Activated T-cell treated with anti-CD3 and anti-CD28 coated beads, Interleukin-2, amount 50 U/mL, for 1 hour (primary cell): ENCODE results near the gene DPP6.

Experiments
- DNase-seq: peaks from one replicate; pipeline ENCODE4 v3.0.0-alpha.2; 2020

Gene DPP6

DNA sequence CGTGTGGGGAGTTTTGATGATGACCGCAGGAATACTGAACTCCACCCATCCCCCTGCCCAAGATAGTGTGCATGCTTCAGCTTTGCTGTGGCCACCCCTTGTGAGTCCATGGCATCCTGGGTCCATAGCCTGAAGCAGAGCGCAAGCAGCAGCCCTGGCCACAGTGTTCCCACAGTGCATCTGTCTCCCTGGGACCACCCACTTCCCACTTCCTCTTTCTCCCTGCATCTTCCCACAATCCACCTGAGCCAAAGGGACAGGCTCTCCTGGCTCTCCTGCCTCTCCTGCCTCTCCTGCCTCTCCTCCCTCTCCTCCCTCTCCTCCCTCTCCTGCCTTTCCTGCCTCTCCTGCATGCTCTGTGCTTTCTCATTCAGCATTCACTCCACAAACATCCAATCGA lies 800.0 kb downstream of the DPP6 start:
- DNase-seq, result no peak

DNA sequence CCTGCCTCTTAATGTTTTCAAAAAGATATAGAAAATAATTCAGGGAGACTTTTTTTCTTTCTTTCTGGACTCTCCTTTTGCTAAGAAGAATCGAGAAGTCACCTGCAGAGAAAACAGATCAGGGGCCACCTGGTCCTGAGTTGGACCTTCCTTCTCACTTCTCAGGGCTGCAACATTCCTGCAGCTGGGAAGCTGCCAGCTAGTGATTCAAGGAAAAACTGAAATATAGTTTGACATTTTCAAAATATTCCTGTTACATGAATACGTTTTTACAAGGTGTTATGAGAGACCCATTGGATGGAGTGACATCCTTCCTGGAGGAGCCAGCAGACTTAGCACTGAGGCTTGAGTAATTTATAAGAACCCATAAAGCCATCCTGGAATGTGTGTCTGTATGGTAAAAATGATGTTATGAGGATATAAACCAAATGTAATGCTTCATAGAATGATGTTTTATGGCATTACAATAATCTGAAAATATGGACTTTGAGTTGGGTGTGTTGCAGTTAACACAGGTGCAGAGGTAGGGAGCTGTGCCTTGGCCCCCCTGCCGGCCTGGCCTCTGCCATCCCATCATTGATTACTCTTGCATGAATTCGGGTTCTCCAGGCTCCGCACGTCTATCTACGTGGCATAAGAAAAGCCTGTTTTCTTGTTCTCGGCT lies 801.0 kb downstream of the DPP6 start:
- DNase-seq, result no peak

DNA sequence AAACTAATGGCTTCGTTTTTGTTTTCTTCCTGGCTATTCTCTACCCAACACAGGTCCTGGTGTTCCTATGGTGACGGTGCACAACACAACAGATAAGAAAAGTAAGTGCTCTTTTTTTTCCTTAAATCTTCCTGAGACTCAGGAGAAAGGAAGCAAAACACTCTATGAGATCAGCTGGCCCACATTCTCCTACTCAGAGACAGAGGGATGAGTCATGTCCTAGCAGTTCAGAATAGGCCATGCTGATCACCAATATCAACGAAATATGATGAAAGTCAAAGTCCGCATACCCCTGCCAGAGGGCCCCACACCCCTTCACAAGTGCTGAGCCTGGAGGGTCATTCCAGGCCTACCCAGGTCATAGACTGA lies 801.5 kb downstream of the DPP6 start:
- DNase-seq, result no peak

DNA sequence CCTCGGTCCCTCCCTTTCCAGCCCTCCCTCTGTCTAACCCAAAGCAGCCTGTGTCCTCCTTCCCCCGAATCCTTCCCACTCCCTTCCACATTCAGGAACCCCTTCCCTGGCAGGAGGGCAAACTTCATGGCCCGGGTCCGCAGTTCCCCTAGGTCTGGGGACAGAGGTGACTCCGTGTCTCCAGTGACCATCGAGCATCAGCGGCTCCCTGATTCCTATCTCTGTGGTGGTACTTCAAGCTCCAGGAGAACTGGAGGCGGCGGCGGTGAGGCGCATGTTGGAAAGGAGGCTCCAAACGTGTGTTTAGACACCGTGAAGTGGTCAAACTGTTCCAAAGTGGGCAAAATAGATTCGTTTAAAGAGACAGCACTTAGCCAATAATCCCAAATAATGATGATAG lies 802.6 kb downstream of the DPP6 start:
- DNase-seq, result no peak

DNA sequence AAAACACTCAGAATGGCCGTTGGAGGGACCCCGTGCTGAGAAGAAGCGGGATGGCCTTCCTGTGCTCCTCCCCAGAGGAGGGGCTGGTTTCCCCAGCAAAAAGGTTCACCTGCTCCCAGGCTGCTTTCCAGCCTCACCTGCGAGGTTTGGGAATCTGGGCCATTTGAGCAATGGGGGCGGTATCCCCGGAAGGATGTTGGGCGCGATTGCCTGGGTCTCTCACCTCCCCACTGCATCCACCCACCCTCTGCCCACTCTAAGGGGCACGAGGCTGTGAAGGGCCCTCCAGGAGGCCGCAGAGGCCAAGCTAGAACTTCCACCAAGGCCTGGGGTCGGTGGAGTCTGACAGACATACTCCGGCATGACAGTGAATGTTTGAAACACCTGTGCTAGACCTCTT lies 803.2 kb downstream of the DPP6 start:
- no peak for DNase-seq

DNA sequence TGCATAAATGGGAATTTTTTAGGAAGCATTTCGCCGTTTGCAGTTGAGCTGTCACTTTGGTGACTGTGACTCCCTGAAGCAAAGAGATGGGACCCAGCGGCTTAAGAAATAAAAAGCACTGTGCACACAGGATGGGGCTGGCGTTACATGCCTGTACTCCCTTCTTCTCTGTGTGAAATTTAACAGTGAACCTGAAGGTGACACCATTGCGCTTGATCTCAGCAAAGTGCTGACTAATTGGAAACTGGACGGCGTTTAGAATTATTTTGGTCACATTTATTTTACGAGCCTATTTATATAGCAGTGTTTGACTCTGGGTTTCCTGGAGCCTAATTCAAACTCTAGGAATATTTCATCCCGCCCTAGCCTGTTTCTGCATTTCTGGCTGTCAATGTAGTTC lies 804.5 kb downstream of the DPP6 start:
- no peak for DNase-seq

DNA sequence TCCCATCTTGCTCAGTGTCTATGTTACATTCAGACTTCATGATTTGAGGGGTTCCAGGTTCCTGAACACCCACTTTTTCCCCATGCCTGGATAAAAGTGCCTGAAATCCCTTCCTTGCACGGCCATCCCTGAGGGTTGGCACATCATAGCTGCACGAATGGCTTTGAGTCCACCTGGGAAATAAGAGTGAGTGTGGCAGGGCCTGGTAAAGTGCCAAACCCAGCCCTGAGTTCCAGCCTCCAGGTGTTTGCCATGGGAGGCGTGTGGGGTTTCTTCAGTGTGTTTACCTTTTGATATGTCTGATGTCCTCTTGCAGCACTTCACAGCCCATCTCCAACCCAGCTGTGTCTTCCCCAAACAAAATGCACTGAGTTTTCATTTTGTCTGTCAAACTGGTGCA lies 805.0 kb downstream of the DPP6 start:
- DNase-seq, result no peak

DNA sequence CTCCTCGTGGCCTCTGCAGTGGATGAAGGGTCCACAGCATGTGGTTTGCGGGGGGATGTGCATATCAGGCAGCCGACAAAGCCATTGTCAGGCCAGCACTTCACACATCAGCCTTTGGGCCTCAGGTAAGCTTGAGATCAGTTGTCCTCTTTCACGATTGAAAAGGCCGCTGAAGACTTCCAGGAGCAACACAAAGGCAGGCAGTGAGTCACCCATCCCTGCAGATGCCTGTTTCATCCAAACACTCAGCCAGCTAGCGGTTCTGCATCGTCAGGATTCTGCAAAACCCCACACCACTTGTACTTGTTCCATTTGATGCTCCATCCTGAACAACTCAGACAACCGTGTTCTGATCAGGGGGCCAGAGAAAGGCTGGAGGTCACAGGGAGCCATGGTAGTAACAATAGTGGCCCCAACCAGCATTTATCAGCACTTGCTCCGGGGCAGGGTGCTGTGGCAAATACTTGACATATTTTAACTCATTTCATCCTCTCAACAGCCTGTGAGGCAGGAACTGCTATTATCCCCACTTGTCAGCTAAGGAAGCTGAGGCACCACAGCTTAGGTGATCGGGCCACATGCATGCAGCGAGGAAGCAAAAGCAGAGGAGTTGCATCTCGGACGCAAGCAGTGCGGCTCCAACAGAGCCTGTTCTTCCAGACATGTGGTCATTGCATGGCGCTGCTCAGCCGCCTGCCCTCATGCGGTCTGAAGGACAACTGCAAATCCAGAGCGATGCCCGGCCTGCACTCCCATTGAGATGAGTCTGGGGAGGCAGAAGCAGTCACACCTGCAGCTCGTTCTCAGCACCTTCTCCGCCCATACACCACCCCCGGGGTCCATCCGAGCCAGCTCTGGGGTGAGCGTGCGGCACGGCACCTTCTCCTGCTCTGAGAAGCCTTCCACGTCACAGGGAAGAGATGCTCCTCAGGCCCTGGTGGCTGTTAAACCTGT lies 805.8 kb downstream of the DPP6 start:
- DNase-seq, result no peak

DNA sequence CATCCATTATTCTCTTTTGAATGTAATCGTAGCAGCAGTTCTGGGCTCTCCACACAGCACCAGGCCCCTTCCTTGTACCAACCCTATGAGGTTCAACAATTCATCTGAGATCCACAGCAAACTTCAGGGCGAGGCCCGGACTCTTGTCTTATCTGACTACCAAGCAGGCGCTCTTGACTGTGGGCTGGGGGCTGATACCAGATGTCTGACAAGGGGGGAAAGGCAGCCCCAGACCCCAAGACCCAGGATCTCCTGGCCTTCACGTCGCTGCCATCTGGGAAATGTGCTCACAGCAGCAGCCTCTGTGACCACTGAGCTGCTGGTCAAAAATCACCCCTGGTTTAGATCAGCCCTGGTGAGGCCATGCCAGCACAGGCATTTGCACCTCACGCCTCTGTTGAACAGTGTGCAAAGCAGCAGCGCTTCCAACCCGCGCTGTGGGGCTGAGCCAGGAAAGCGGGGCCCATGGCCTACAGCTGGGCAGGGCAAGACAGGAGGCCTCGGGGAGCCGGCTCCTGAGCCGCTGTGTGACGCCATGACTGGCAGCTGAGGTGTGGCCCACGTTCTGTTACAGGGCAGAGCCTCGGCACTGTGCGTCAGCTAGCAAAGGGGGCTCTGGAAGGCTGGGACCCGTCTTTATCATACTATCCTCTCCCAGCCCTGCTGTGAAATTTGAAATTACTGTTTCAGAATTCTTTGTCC lies 806.8 kb downstream of the DPP6 start:
- no peak for DNase-seq

DNA sequence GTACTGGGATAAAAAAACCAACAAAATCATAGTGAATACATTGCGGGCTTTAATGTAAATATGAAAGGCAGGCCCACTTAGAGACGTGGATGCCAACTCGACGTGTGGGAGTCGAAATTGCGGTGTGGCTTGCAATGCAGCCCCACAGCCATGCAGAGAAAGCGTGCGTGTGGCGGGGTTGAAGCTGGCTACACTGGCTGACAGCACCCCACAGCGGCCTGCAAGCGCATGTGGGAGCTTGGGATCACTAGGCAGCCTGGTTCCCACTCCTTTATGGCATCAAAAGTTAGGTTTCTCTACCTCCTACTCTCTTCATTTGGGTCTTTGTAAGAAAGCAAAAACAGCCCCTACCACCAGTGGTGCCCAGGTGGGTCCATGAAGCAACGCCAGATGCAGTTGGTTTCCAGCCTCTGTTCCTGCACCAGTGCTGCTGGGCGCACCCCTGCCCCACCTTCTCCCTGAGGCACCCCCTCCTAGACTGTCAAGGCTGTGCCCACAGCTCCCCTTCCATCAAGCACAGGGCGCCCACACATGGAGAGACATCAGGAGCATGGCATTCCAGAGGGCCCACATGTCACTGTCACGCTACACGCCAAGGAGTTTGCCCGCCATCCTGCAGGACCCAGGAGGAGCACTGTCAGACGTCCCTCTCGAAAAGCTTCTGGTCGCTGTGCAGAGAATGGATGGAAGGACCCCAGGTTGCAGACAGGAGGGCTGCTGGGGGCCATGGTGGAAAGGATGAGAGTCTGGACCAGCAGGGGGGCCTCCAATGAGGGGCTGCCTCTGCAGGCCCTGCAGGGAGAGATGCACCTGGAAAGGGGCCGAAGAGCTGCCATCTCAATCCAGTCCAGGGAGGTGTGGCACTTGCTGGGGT lies 807.8 kb downstream of the DPP6 start:
- no peak for DNase-seq

DNA sequence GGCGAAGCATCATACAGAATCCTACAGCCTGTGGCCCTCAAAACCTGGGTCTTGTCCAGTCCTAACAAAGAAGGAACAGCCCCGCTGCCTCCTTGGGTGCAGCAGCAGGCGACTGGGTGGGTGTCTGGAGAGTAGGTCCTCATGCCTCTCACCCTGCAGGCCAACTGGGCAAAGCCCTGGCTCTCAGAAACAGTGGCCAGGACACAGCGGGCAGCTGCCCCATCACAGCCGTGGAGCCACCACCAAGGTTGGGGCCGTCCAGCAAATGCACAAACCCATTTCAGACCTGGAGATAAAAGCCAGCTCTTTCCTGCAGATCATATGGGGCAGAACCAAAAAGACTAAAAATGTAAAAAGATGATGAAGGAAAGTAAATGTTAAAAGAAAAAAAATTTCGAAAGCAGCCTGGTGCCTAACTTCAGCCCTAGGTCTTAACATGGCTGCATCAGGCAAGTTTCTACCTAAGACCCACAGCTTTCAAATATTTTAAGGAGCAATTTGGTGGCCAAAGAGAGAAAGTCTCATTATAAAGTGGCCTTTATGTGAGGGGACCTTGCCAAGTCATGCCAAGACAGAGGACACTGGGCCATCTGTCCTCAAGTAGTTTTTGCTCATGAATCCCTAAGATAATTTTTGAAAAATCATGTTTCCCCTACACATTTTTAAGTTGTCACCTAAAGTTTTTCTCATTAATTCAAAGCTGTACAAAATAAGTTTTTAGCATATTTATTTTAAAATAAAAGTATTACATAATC lies 808.6 kb downstream of the DPP6 start:
- DNase-seq, result no peak

DNA sequence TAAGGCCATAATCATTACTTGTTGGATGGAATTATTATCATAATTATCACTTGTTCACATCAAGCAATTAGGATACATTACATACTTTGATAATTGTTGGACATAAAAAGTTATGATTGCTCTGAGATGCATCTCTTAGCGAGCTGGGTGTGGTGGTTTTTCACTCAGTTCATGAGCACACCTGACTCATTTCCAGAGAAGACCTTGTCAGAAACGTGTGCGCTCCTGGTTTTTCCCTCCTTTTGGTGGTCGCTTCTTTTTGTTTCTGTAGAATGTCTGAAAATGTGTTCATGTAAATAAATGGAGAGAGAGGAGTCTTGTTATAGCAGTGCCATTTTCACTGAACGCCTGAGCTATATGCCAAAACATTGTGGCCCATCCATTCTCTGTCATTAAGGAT lies 809.4 kb downstream of the DPP6 start:
- DNase-seq, result no peak

DNA sequence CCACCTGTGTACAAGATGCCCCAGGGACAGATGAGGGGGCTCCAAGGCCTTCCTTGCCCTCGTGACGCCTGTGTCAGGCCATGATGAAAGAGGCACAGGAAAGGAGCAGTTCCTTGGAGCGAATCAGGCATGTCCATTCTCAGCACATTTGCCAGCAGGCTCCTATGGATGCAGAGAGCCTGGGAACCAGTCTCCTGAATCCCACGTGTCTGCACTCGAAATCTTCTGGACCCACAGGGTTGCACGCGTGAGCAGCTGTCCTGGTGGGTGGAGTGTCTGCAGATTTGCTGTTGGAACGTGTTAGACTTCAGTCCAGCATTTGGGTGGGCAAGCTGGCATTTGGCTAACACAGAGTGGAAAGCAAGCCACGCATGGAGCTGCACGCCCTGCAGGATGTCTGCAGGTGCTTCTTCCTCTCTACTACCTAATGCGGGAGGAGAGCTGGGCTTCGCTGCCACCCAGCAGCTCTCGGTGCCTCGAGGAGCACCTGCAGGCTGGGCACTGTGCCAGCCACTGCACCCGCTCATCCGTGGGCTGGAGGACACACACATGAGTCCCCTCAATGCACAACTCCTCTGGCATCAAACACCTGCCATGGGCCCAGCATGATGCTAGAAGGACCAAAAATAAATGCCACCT lies 810.1 kb downstream of the DPP6 start:
- DNase-seq, result no peak

DNA sequence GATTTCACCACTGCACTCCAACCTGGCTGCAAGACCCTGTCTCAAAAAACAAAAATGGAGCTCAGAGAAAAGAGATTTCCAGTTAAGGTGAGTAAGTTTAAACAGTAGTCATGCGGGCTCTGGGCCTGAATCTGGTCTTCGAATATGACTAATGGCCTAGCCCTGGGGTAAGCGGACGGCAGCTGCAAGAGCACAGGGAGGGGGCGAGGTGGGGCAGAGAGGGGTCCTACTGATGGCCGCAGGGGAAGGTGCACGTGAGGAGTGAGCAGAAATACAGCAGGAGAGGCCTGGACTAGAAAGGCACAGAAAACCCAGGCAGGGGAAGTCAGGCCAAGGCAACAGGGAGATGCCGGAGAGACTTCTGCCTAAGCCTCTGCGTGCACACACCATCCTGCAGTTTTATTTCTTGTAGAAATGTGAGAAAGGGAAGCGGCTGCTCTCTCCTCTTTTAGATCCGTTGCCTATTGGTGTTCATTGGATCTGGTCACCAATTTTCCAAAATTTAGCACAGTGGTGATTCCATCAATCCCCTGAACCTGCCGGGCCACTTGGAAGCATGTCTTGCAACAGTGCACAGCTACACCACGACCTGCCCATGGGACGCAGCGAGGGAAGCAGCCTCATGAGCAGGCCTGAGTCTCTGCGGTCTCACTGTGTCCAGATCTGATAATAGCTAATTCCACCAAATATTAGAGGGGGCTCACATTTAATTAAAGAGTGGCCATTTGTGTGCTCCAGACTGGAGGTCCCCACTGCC lies 811.7 kb downstream of the DPP6 start:
- DNase-seq, result no peak

DNA sequence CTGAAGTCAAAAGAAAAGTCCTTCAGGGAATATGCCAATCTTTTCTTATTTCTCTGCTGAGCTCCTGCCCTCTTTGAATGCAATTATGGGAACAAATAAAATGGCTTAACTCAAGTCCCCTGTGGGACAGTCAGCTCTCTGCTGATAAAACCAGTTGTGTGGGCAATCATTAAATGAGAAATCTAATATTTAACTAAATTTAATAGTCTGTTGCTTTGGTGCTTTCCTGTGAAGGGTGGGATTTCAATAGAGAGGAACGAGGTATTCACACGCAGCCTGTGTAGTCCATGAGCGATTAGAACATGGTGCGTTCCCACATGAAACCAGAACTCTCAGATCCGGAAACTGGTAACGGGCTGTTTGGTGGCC lies 812.3 kb downstream of the DPP6 start:
- DNase-seq, result no peak

DNA sequence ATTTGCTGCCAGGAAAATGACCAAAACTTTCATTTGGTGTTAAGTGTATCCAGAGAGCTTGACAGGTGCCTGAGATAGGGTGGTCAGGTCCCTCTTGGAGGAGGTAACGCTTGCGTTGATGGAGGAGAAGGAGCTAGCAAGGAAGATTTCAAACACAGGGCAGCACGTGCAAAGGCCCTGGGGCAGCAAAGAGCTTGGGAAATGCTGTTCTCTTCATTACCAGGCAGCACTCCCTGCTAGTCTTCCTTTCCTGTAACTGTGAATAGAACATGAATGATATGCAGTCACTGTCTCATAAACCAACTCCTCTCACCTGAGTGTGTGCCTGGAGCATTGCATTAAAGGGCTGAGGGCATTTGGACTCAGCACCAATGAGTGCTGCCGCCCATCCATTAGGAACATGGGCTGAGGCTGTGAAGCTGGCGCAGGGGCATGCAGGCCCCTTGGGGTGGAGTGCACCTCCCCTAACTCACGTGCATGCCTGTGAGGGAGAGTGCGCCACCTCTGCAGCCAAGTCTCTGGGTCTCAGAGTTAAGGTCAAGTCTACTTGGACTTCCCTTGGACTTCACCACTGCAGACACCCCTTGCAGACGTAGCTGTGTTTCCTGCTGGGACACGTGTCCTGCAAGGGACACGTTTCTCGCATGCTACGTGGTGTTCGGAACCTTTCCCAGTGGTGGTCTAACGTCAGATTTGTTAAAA lies 813.9 kb downstream of the DPP6 start:
- DNase-seq, result no peak

DNA sequence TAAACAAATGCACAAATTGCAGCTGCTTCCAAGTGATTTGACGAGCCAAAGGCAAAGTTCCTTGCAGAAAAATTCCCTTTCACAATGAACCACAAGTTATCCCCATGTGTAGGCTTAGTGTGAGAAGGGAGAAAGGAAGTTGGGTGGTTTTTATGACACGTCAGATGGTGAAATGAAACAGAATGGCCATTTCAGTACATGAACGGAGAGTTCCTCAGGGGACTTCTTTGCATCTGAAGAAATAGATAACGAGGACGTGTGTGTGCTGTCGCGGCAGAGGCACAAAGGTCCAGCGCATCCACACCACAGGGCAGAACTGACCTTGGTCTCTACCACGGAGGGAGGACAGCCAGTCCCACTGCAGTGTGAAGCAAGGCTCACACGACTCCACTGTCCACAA lies 814.9 kb downstream of the DPP6 start:
- no peak for DNase-seq

DNA sequence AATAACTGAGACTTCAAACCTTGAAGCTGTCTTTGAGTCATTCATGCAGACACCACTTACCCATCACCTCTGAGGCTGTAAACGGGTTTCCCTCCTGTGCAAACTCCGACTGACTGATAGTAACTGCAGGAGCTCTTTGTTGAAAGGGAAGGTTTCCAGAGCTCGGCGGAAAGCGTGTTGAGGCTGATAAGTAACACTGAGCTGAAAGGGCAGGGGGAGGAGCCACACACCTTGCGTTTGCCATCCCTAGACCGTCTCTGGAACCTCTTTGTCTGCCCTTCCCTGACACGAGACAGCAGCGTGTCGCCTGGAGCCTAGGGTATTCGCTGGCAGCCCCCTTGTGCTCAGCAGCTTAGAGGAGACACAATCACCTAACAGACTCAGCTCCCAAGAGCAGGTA lies 816.7 kb downstream of the DPP6 start:
- no peak for DNase-seq

DNA sequence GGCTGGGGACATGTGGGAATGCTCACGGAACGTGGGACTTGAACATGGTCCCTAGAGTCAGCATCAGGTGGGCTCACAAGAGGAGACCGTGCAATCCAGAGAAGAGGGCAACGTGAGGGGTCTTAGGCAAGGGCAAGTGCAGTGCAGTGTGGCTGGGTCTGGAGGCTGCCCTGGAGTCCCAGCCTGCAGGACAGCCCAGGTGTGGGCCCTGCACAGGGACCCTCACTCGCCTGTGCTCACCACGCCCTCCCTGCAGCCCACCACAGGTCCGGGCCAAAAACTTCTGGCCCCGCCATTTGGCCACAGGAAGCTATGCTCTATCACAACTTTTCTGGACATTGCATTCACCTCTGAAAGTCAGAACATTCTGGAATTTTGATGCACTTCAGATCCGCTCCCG lies 817.2 kb downstream of the DPP6 start:
- DNase-seq, result no peak

DNA sequence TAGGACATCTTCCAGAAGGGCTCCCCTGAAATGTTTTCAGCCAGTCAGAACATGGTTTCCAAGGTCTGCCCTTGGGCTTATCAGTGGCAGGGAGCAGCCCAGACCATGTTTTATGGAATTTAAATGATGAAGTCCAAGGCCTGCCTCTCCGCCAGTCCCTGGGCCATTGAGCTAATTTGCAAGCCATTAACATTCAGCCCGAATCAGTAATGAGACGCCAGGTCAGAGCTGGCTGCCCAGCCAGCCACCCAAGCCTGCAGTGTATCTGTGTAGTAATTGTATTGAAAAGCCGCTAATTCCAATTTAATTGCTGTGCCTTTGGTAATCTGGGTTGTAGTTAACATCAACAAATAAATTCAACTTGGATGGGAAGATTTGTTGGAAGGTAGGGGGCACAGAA lies 819.3 kb downstream of the DPP6 start:
- no peak for DNase-seq
